ENCODE data around the gene SPON1. TPM values are rescaled to one million over a fixed set of nuclear protein-coding genes. Genes with fewer than 3 reads are reported as not detected.

The SPON1 gene
- total RNA-seq, 6 experiments from 2014 or later: not detected

- H3K36me3 Mint-ChIP-seq (ENCODE audit: low read depth): peaks cover 38% of the 10 kb centered on the region
- H3K4me1 Mint-ChIP-seq (ENCODE audit: low read depth): peaks cover 9% of the 10 kb centered on the region
- no peak overlapping the region for H3K27ac Mint-ChIP-seq
- DNase-seq: no peak
- no peaks in the 10 kb centered on the region for H3K9me3 Mint-ChIP-seq
- peaks cover 15% of the 10 kb centered on the region for H3K27me3 Mint-ChIP-seq (ENCODE audit: insufficient read depth)
- H3K4me3 Mint-ChIP-seq: no peak overlapping the region
- no peak for TF ChIP-seq CTCF (IDR thresholded peaks at IDR 0.05)
Observed at GRCh38 chr11:14262271-14262846, 299.8 kb downstream of the SPON1 start.

DNA sequence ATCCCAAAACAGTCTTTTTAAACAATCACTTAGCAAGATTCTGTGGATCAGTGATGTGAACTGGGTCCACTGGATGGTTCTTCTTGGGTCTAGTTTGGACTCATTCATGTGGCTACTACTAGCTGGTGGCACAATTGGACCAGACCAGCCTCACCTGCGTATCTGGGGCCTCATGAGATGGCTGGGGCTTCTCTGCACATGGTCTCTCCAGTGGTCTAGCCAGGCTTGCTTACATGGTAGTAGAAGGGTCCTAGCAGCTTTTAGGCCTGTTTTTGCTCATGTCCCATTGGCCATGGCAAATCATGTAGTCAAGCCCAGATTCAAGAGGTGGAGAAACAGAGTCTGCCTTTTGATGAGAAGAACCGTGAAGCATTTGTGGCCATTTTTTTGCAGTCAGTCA, 302.4 kb downstream of the SPON1 start:
- TF ChIP-seq CTCF (IDR thresholded peaks at IDR 0.05): no peak
- DNase-seq: no peak
- no peak overlapping the region for H3K27ac Mint-ChIP-seq
- peaks cover 49% of the 10 kb centered on the region for H3K36me3 Mint-ChIP-seq (ENCODE audit: low read depth)
- H3K9me3 Mint-ChIP-seq: no peaks in the 10 kb centered on the region
- H3K4me1 Mint-ChIP-seq (ENCODE audit: low read depth): no peaks in the 10 kb centered on the region
- H3K27me3 Mint-ChIP-seq (ENCODE audit: insufficient read depth): peaks cover 15% of the 10 kb centered on the region
- H3K4me3 Mint-ChIP-seq: no peak overlapping the region

DNA sequence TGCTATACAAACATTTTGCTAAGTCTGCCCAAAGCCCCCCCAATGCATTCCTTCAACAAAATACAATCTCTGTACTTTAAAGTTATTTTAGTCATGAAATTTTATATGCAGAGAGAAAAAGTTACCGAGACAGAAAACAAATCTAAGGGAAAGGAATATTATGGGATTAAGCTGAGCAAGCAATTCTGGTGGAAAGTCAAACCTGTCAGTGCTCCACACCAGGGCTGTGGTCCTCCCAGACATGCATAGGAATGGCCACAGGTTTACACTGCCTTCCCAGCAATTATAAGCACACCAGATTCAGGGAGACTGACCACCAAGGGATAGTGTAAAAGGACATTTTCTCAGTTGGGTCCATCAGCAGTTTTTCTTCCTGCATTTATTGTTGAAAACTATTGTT, 304.1 kb downstream of the SPON1 start:
- Mint-ChIP-seq H3K9me3 (no peaks in the 10 kb centered on the region), H3K4me1 (ENCODE audit: low read depth) (peaks cover 8% of the 10 kb centered on the region; the same call in 1 of the 2 replicates), H3K27me3 (ENCODE audit: insufficient read depth) (peaks cover 13% of the 10 kb centered on the region), H3K36me3 (ENCODE audit: low read depth) (peaks cover 56% of the 10 kb centered on the region), H3K27ac (no peak overlapping the region), H3K4me3 (no peak overlapping the region; the same call in 1 of the 2 replicates)
- no peak for TF ChIP-seq CTCF (IDR thresholded peaks at IDR 0.05)
- no peak for DNase-seq

DNA sequence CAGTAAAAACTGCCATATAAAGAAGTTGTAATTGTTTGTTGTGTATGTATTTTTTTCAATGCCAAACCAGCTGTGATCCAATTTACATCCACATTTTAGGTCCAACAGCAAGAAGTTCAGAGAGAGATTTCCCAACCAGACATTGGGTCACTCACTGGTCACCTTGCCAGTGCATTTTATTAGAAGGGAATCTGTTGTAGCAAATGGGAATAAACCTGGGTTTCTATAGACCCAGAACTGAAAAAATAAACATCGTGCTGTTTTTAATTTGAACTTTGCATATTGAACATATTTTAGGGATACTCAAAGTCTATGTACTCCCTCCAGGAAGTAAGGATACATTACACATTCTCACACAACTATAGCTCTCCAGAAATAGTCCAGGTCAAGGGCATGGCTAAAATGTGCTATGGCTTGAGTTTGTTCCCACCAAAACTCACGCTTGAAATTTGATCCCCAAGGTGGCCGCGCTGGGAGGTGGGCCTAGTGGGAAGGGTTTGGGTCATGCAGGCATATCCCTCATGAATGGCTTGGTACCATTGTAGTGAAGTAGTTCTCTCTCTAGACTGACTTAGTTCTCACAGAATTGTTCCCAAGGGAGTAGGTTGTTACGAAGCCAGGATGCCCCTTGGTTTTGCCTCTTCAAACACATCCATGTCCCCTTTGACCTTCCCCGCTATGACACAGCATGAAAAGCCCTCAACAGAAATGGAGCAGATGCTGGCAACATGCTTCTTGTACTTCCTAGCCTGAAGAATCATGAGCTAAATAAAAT, 305.5 kb downstream of the SPON1 start:
- Mint-ChIP-seq H3K27me3 (ENCODE audit: insufficient read depth) (peaks cover 14% of the 10 kb centered on the region), H3K4me3 (no peak overlapping the region), H3K36me3 (ENCODE audit: low read depth) (peaks cover 50% of the 10 kb centered on the region), H3K9me3 (no peaks in the 10 kb centered on the region), H3K27ac (no peak overlapping the region), H3K4me1 (ENCODE audit: low read depth) (peaks cover 10% of the 10 kb centered on the region; the same call in 1 of the 2 replicates)
- no peak for DNase-seq
- TF ChIP-seq CTCF (IDR thresholded peaks at IDR 0.05): no peak

DNA sequence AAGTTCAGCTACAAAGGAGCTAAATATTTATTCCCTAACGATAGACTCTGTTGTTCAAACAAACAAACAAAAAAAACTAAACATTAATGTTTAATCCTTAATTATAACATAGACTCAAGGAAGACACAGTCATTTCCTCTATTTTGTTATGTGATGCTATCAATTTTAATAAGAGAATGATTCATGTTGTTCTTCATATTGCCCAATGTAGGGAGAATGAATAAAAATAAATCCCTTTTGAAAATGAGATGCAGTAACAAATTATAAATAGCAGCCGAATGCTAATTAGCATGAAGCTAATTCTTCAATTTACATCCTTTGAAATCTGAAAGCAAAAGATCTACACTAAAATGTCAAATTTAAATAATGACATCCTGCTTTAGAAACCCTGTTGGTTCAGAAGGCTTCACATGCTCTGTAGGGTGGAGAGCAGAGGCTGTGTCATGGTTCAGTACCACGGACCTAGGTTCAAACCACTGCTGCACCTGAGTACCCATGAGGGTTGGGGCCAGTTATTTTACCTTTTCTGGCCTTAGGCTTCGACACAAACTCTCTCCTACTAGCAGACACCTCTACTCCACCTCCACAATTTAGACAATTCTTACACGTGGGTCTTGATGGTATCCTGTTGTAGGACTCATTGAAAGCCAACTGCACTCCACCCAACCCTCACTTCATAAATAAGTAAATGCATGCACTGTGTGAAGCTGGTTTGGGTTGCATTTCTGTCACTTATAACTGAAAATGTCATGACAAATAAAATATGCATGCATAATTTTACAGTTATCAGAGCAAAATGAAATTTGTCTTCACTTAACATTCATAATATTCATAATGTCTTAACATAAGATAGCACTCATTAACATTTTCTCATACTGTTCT, 307.4 kb downstream of the SPON1 start:
- H3K27ac Mint-ChIP-seq: no peak overlapping the region; the same call in 1 of the 2 replicates
- H3K4me1 Mint-ChIP-seq (ENCODE audit: low read depth): peaks cover 17% of the 10 kb centered on the region
- peaks cover 5% of the 10 kb centered on the region for H3K9me3 Mint-ChIP-seq

More for the DNA sequence above, 307.4 kb downstream of the SPON1 start:
- H3K27me3 Mint-ChIP-seq (ENCODE audit: insufficient read depth): peaks cover 15% of the 10 kb centered on the region
- TF ChIP-seq CTCF (IDR thresholded peaks at IDR 0.05): no peak
- H3K36me3 Mint-ChIP-seq (ENCODE audit: low read depth): peaks cover 56% of the 10 kb centered on the region
- no peak for DNase-seq
- no peak overlapping the region for H3K4me3 Mint-ChIP-seq
